HepG2 (cell line): ENCODE measurements around the gene SMARCA4. TPM values are rescaled to one million over a fixed set of nuclear protein-coding genes. Genes with fewer than 3 reads are reported as not detected.

Experiments
- ATAC-seq: fragments of 200-7000 bp; cut with Tn5 transposase; 3 replicates; pipeline ENCODE4 v1.9.1; 2020; ENCODE audit warnings: mild to moderate bottlenecking, moderate library complexity
- BruUV-seq: library from RNA; stranded (reverse); fragments of 400-500 nt; replicated peaks from 2 replicates; lab custom pipeline; 2021; lab: Mats Ljungman, UMichigan
- CTCF ChIA-PET: fragments of 300-600 bp; formaldehyde crosslinking; extraction: SDS; loops from one replicate; lab custom pipeline; 2021; ENCODE audit warnings: low total read pairs, inconsistent platforms, low intra/inter-chr PET ratio; lab: Yijun Ruan, JAX
- POLR2A ChIA-PET: fragments of 350-600 bp; sonication (Branson Sonifier 250); formaldehyde crosslinking; loops from one replicate; lab custom pipeline; 2020; ENCODE audit warnings: antibody characterized with exemption, inconsistent platforms; lab: Yijun Ruan, JAX
- DNase-seq: peaks from one replicate; pipeline ENCODE4 v3.0.0-alpha.2; 2015; ENCODE audit warnings: low spot score
- FAIRE-seq: peaks from 3 replicates; lab custom pipeline; 2011; peaks lifted over from hg19 to GRCh38; lab: Jason Lieb, UNC
- H2AFZ ChIP-seq: one replicate; pipeline ENCODE4 v1.6.1; 2011; ENCODE audit warnings: low read length, inconsistent platforms
- H3K27ac ChIP-seq: fragments of 300-600 bp; 3 replicates; pipeline ENCODE4 v1.8.0; 2011; ENCODE audit warnings: mixed run types, mild to moderate bottlenecking, mixed read lengths, low read length, inconsistent platforms; ENCODE audit not compliant: insufficient read depth; ENCODE audit errors: extremely low read length
- H3K27me3 ChIP-seq, 2 experiments: fragments of 200-600 bp in 1 of 2; 2 replicates in 1 of 2; 3 replicates in 1 of 2; pipeline versions ENCODE4 v1.6.0 to v1.8.0; 2011; ENCODE audit warnings: low read length in 2 of 2, mild to moderate bottlenecking in 2 of 2, moderate library complexity in 2 of 2, inconsistent platforms in 1 of 2; ENCODE audit not compliant: insufficient read depth in 2 of 2, control insufficient read depth in 1 of 2
- H3K36me3 ChIP-seq, 2 experiments: fragments of 200-600 bp in 1 of 2; replicated peaks in 1 of 2; 2 replicates in 1 of 2; 3 replicates in 1 of 2; pipeline versions ENCODE4 v1.5.1 to v1.8.0; 2011; ENCODE audit warnings: low read length in 2 of 2, inconsistent platforms in 1 of 2; ENCODE audit not compliant: insufficient read depth in 2 of 2, control insufficient read depth in 1 of 2
- H3K4me1 ChIP-seq: 2 replicates; pipeline ENCODE4 v1.5.1; 2012; ENCODE audit warnings: low read length, inconsistent platforms; ENCODE audit not compliant: insufficient read depth
- H3K4me2 ChIP-seq: 2 replicates; pipeline ENCODE4 v1.6.0; 2011; ENCODE audit warnings: low read depth, low read length, inconsistent platforms
- H3K4me3 ChIP-seq, 3 experiments: fragments of 200-600 bp in 1 of 3; sonication (generic), shearing (Covaris generic) in 1 of 3; replicated peaks in 1 of 3; 2 replicates each; pipeline ENCODE4 v1.5.1; 2011 to 2016; ENCODE audit warnings: low read length in 3 of 3, inconsistent platforms in 2 of 3, low read depth in 2 of 3, mild to moderate bottlenecking in 2 of 3, control low read depth in 1 of 3, mixed read lengths in 1 of 3; ENCODE audit not compliant: insufficient read depth in 1 of 3
- H3K79me2 ChIP-seq: one replicate; pipeline ENCODE4 v1.6.1; 2011; ENCODE audit warnings: low read length, inconsistent platforms; ENCODE audit not compliant: insufficient read depth
- H3K9ac ChIP-seq: 2 replicates; pipeline ENCODE4 v1.6.0; 2011; ENCODE audit warnings: mild to moderate bottlenecking, low read depth, low read length, inconsistent platforms; ENCODE audit not compliant: insufficient read depth
- H3K9me3 ChIP-seq: 2 replicates; pipeline ENCODE4 v1.5.1; 2012; ENCODE audit warnings: mild to moderate bottlenecking, low read length
- H4K20me1 ChIP-seq: 2 replicates; pipeline ENCODE4 v1.6.0; 2011; ENCODE audit warnings: inconsistent platforms, mild to moderate bottlenecking, low read length, moderate library complexity; ENCODE audit not compliant: insufficient read depth
- ESRRA ChIP-seq: sonication (generic); formaldehyde crosslinking; IDR thresholded peaks from 2 replicates; pipeline ENCODE4 v1.5.1; 2020; ENCODE audit warnings: mild to moderate bottlenecking, low read depth, missing genetic modification reagents
- PCBP2 ChIP-seq: fragments of 200-400 bp; formaldehyde crosslinking; optimal IDR thresholded peaks from 2 replicates; pipeline ENCODE3; 2018; ENCODE audit warnings: low read length, low read depth; ENCODE audit not compliant: poor library complexity, severe bottlenecking
- TEAD3 ChIP-seq: optimal IDR thresholded peaks from 2 replicates; pipeline ENCODE3; 2016; ENCODE audit warnings: borderline replicate concordance
- ZNF652 ChIP-seq: IDR thresholded peaks from 2 replicates; pipeline ENCODE4 v1.6.1; 2016; ENCODE audit warnings: low read depth, borderline replicate concordance
- WGBS: methylation state at CpG from one replicate; pipeline ENCODE4 v1.1.6; 2017; ENCODE audit warnings: low lambda C conversion rate; 5-methylcytosine and 5-hydroxymethylcytosine counted together
- in situ Hi-C: cut with HindIII; loops from 2 replicates; pipeline ENCODE4 v1.10.0; 2017; ENCODE audit warnings: low pct_unique_long_range_greater_than_20kb; ENCODE audit not compliant: extremely low pct_ligation_motif_present
- intact Hi-C: fragments of 100-400 bp; cut with micrococcal nuclease; formaldehyde crosslinking; loops from one replicate; pipeline ENCODE4 v1.10.0; 2022; ENCODE audit not compliant: unreplicated experiment
- polyA plus RNA-seq, 8 experiments: library from polyadenylated mRNA; depleted of rRNA in 3 of 8; stranded (reverse) in 7 of 8; unstranded in 1 of 8; fragments of >200 nt; fragmentation: Illumina TruSeq in 4 of 8; extraction: Trizol in 4 of 8; gene quantifications; 2 replicates each; pipeline versions ENCODE4 v1.2.1 to v1.2.3, GENCODE V29; 2011 to 2016; ENCODE audit warnings: low read depth in 4 of 8, missing spikeins in 1 of 8, mixed read lengths in 1 of 8; ENCODE audit not compliant: insufficient read depth in 1 of 8
- total RNA-seq, 5 experiments: library from RNA; depleted of rRNA; stranded (reverse); fragments of >200 nt; fragmentation: Illumina TruSeq; extraction: Trizol; gene quantifications; 2 replicates each; pipeline ENCODE4 v1.2.3, GENCODE V29; 2016; ENCODE audit warnings: low read depth in 1 of 5
- TF ChIP-seq, protein P1 (sequence below): sonication (generic); formaldehyde crosslinking; IDR thresholded peaks from 2 replicates; pipeline ENCODE4 v1.4.0; 2020; ENCODE audit warnings: missing genetic modification reagents
- TF ChIP-seq, protein P2 (sequence below): sonication (generic); formaldehyde crosslinking; IDR thresholded peaks from 2 replicates; pipeline ENCODE4 v1.9.0; 2021; ENCODE audit warnings: missing genetic modification reagents, borderline replicate concordance

SMARCA4 gene
- total and polyA plus RNA-seq, 2 of the 13 experiments (the other 11 are each of a cell fraction or from before 2014, with no cell fraction given), result 25.4 to 45.9 TPM

DNA sequence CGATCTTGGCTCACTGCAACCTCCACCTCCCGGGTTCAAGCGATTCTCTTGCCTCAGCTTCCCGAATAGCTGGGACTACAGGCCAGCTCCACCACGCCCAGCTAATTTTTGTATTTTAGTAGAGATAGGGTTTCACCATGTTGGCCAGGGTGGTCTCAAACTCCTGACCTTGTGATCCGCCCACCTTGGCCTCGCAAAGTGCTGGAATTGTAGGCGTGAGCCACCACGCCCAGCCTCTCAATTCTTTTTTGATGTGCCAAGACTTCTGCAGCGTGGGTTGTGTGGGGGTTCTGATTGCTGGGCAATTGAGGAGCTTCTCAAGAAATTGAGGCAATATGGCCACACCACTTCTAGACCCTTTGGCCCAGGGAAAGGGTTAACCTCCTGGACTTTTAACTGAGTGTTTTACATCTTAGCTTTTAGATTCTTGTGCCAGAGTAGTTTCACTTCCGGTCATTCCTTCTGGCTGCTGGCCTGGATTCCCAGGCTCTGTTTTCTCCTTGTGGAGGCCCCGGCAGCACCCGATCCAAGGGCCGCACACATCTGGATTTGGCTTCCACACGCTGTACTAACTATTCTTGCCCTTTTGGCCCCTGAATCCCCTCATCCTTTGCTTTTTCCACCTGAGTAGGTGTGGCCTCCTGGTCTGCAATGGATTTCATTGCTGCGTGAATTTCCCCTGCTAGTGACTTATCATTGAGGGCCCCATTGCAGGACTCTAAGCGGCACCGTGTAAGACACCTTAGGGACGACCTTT is 14.7 kb downstream of the SMARCA4 start:
- Histone ChIP-seq H3K27me3 (no peaks in the 10 kb centered on the region), H3K9me3 (no peaks in the 10 kb centered on the region), H3K27ac (peak overlapping the region; percentile 48), H3K4me3 (no peak overlapping the region), H4K20me1 (peaks cover 10% of the 10 kb centered on the region), H3K4me2 (no peak overlapping the region), H3K79me2 (peaks cover 77% of the 10 kb centered on the region), H3K36me3 (peaks cover 0 to 6% of the 10 kb centered on the region in 2 experiments; a peak in 1 of 5 replicates), H2AFZ (no peak overlapping the region), H3K9ac (no peak overlapping the region), H3K4me1 (peaks cover 30% of the 10 kb centered on the region)
- CTCF ChIA-PET, result interaction anchor here (0.9 kb wide), 1 partner anchor 34 kb away, joined by 3 read pairs; no protein-coding TSS in a partner anchor
- FAIRE-seq (no peak), ATAC-seq (no peak), DNase-seq (no peak)
- BruUV-seq, result no TSS peak
- 94% methylated on average over 19 of the region's 19 CpGs for WGBS
- in situ Hi-C loops (no loop called here), intact Hi-C loops (no loop called here)
- TF ChIP-seq ZNF652 (CRISPR knock-in tag) (peak; percentile 39; the same call in 1 of the 2 replicates), ESRRA (CRISPR knock-in tag) (no peak)
- POLR2A ChIA-PET, result no interaction called here

DNA sequence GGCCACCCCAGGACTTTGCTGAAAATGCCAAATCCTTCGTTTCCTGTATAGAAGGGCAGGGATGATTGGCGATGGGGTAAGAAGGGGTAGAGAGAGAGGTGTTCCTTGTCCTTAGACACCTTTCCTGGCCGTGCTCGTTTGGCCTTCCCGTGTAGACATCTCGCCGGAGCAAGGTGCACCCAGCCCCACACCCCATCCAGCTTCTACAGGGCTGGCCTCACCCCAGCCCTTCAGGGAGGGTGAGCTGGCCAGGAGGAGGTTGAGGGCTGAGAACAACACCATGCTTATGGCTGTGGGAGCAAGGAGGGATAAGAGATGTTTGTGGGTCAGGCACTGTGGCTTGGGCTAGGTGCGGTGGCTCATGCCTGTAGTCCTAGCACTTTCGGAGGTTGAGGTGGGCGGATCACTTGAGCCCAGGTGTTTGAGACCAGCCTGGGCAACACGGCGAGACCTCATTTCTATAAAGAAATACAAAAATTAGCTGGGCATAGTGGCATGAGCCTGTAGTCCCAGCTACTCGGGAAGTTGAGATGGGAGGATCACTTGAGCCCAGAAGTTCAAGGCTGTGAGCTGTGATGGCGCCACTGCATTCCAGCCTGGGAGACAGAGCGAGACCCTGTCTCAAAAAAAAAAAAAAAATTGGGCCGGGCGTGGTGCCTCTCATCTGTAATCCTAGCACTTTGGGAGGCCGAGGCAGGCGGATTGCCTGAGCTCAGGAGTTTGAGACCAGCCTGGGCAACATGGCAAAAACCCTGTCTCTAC is 15.5 kb downstream of the SMARCA4 start:
- H3K27me3 ChIP-seq, result no peaks in the 10 kb centered on the region
- H3K36me3 ChIP-seq, result peaks cover 0 to 10% of the 10 kb centered on the region in 2 experiments; a peak in 3 of 5 replicates
- H3K4me3 ChIP-seq, result no peak overlapping the region; a peak in 1 of 6 replicates
- peaks cover 79% of the 10 kb centered on the region for H3K79me2 ChIP-seq
- peak overlapping the region; percentile 10 for H3K4me2 ChIP-seq
- DNase-seq (peak; percentile 43), FAIRE-seq (no peak), ATAC-seq (peak; percentile 66)
- H3K27ac ChIP-seq, result peak overlapping the region; percentile 48
- peaks cover 10% of the 10 kb centered on the region for H4K20me1 ChIP-seq
- in situ Hi-C loops, result no loop called here
- ChIA-PET POLR2A (no interaction called here), CTCF (interaction anchor here (0.9 kb wide), 1 partner anchor 35 kb away, joined by 3 read pairs; no protein-coding TSS in a partner anchor)
- no peak overlapping the region for H2AFZ ChIP-seq
- H3K9ac ChIP-seq, result no peak overlapping the region
- H3K4me1 ChIP-seq, result peaks cover 30% of the 10 kb centered on the region
- intact Hi-C loops, result no loop called here
- no peaks in the 10 kb centered on the region for H3K9me3 ChIP-seq
- no TSS peak for BruUV-seq
- 63% methylated on average over 19 of the region's 19 CpGs for WGBS
- TF ChIP-seq PCBP2 (no peak), TEAD3 (CRISPR knock-in tag) (peak; percentile 68)
- TF ChIP-seq, protein P1, sequence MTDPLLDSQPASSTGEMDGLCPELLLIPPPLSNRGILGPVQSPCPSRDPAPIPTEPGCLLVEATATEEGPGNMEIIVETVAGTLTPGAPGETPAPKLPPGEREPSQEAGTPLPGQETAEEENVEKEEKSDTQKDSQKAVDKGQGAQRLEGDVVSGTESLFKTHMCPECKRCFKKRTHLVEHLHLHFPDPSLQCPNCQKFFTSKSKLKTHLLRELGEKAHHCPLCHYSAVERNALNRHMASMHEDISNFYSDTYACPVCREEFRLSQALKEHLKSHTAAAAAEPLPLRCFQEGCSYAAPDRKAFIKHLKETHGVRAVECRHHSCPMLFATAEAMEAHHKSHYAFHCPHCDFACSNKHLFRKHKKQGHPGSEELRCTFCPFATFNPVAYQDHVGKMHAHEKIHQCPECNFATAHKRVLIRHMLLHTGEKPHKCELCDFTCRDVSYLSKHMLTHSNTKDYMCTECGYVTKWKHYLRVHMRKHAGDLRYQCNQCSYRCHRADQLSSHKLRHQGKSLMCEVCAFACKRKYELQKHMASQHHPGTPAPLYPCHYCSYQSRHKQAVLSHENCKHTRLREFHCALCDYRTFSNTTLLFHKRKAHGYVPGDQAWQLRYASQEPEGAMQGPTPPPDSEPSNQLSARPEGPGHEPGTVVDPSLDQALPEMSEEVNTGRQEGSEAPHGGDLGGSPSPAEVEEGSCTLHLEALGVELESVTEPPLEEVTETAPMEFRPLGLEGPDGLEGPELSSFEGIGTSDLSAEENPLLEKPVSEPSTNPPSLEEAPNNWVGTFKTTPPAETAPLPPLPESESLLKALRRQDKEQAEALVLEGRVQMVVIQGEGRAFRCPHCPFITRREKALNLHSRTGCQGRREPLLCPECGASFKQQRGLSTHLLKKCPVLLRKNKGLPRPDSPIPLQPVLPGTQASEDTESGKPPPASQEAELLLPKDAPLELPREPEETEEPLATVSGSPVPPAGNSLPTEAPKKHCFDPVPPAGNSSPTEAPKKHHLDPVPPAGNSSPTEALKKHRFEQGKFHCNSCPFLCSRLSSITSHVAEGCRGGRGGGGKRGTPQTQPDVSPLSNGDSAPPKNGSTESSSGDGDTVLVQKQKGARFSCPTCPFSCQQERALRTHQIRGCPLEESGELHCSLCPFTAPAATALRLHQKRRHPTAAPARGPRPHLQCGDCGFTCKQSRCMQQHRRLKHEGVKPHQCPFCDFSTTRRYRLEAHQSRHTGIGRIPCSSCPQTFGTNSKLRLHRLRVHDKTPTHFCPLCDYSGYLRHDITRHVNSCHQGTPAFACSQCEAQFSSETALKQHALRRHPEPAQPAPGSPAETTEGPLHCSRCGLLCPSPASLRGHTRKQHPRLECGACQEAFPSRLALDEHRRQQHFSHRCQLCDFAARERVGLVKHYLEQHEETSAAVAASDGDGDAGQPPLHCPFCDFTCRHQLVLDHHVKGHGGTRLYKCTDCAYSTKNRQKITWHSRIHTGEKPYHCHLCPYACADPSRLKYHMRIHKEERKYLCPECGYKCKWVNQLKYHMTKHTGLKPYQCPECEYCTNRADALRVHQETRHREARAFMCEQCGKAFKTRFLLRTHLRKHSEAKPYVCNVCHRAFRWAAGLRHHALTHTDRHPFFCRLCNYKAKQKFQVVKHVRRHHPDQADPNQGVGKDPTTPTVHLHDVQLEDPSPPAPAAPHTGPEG (CRISPR knock-in tag), result no peak
- TF ChIP-seq, protein P2, sequence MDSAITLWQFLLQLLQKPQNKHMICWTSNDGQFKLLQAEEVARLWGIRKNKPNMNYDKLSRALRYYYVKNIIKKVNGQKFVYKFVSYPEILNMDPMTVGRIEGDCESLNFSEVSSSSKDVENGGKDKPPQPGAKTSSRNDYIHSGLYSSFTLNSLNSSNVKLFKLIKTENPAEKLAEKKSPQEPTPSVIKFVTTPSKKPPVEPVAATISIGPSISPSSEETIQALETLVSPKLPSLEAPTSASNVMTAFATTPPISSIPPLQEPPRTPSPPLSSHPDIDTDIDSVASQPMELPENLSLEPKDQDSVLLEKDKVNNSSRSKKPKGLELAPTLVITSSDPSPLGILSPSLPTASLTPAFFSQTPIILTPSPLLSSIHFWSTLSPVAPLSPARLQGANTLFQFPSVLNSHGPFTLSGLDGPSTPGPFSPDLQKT (CRISPR knock-in tag), result no peak
